Breast epithelium (tissue), 4 donors: ENCODE measurements around the gene VEZF1. TPM values are rescaled to one million over a fixed set of nuclear protein-coding genes. Genes with fewer than 3 reads are reported as not detected.

Experiments used
- DNase-seq, 2 donors: peaks; one replicate each; pipeline ENCODE4 v3.0.0-alpha.2; 2019; ENCODE audit warnings: low spot score in 2 of 2
- H3K27ac ChIP-seq, 2 donors: fragments of 200-600 bp; sonication (generic) in 1 of 2; one replicate each; pipeline ENCODE4 v1.5.1; 2016 to 2019; ENCODE audit warnings: mild to moderate bottlenecking in 1 of 2
- H3K27me3 ChIP-seq, 2 donors: fragments of 200-600 bp; sonication (generic) in 1 of 2; one replicate each; pipeline versions ENCODE4 v1.5.1 to v1.6.0; 2017 to 2019; ENCODE audit warnings: control low read depth in 1 of 2, mild to moderate bottlenecking in 1 of 2
- H3K36me3 ChIP-seq: fragments of 200-600 bp; one replicate; pipeline ENCODE4 v1.5.1; 2019
- H3K4me1 ChIP-seq, 2 donors: fragments of 200-600 bp; sonication (generic); one replicate each; pipeline ENCODE4 v1.5.1; 2016 to 2019; ENCODE audit warnings: control low read depth in 1 of 2
- H3K4me3 ChIP-seq, 3 donors: fragments of 200-600 bp; sonication (generic); 1 replicate in 2 of 3; 2 replicates in 1 of 3; pipeline ENCODE4 v1.5.1; 2016 to 2019; ENCODE audit warnings: mild to moderate bottlenecking in 3 of 3, moderate library complexity in 2 of 3
- H3K9me3 ChIP-seq, 2 donors: fragments of 200-600 bp; sonication (generic) in 1 of 2; one replicate each; pipeline ENCODE4 v1.5.1; 2016 to 2019; ENCODE audit warnings: control low read depth in 1 of 2
- POLR2A ChIP-seq: fragments of 450-650 bp; IDR thresholded peaks from one replicate; pipeline ENCODE4 v1.6.1; 2016; ENCODE audit warnings: antibody characterized with exemption, mild to moderate bottlenecking, moderate library complexity
- POLR2AphosphoS5 ChIP-seq, 3 donors: sonication (generic); formaldehyde crosslinking; IDR thresholded peaks; one replicate each; pipeline ENCODE4 v1.6.1; 2017; ENCODE audit warnings: antibody characterized with exemption in 3 of 3
- intact Hi-C: fragments of 100-400 bp; cut with DNase I; formaldehyde crosslinking; loops from one replicate; pipeline ENCODE4 v1.15.1; 2023; ENCODE audit warnings: low total_unique reads
- total RNA-seq, 3 donors: library from RNA; depleted of rRNA; stranded (reverse); fragments of >200 nt; gene quantifications; one replicate each; pipeline ENCODE4 v1.1.0, GENCODE V29; 2016
- TF ChIP-seq, protein P1 (sequence below), 3 donors: fragments of 450-650 bp; IDR thresholded peaks; one replicate each; pipeline ENCODE4 v1.5.1; 2016 to 2017; ENCODE audit warnings: antibody characterized with exemption in 3 of 3, mild to moderate bottlenecking in 3 of 3, moderate library complexity in 3 of 3

VEZF1 gene
- total RNA-seq, 3 donors from 2014 or later: 55.5 to 76.5 (median 66.9) TPM

- Histone ChIP-seq H3K4me1 (peaks cover 0 to 5% of the 10 kb centered on the region in 2 donors), H3K36me3 (no peaks in the 10 kb centered on the region), H3K27me3 (no peaks in the 10 kb centered on the region), H3K4me3 (no peak overlapping the region), H3K27ac (no peak overlapping the region), H3K9me3 (no peaks in the 10 kb centered on the region)
- TF ChIP-seq POLR2A: no peak
- no peak for TF ChIP-seq POLR2AphosphoS5 (IDR thresholded peaks at IDR 0.05)
- TF ChIP-seq, protein P1, sequence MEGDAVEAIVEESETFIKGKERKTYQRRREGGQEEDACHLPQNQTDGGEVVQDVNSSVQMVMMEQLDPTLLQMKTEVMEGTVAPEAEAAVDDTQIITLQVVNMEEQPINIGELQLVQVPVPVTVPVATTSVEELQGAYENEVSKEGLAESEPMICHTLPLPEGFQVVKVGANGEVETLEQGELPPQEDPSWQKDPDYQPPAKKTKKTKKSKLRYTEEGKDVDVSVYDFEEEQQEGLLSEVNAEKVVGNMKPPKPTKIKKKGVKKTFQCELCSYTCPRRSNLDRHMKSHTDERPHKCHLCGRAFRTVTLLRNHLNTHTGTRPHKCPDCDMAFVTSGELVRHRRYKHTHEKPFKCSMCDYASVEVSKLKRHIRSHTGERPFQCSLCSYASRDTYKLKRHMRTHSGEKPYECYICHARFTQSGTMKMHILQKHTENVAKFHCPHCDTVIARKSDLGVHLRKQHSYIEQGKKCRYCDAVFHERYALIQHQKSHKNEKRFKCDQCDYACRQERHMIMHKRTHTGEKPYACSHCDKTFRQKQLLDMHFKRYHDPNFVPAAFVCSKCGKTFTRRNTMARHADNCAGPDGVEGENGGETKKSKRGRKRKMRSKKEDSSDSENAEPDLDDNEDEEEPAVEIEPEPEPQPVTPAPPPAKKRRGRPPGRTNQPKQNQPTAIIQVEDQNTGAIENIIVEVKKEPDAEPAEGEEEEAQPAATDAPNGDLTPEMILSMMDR (IDR thresholded peaks at IDR 0.05): no peak
- intact Hi-C loops: loop anchor here (10.0 kb wide), 2 partner anchors 118 to 938 kb away; no protein-coding TSS in a partner anchor
- no peak for DNase-seq
Measured at GRCh38 chr17:57997085-57997809, 9.2 kb upstream of the VEZF1 start.

DNA sequence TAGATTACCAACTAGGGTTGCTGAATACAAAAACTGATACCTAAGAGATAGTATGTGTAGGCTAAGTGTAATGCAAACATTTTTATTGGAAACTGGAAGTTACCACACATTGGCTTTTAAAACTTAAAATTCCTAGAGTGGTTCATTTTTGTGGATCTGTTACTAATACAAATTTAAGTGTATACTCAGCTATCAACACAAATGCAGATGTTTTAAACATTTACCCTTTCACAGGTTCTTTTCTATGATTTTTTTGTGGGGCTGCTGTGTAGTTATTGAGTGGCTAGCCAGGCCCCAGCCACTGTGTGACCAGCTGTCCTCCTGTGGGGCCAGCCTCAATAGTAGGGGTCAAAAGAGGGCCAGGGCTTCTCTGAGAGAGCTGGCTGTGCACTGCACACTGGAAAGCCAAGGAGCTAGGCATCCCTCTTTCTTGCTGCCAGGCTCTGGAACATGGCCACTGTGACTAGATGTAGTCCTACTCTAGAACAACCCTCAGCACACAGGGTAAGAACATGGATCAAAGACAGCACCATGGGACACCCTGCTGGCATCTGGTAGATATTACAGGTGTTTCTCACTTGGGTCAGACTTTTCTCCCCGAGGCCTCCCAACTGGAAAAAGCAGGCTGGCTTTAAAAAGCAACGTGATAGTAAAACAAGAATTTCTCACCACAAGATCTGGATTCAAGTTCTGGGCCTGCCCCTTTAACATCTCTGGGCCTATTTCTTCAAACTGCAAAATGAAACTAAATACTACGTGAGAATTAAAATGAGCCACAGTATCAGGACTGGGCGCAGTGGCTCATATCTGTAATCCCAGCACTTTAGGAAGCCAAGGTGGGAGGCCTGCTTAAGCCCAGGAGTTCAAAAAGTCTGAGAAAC lies 7.3 kb upstream of the VEZF1 start:
- TF ChIP-seq, protein P1 (IDR thresholded peaks at IDR 0.05): peak; percentile 56 to 82 (median 82)
- TF ChIP-seq POLR2AphosphoS5 (IDR thresholded peaks at IDR 0.05) (peak in 2 of 3 donors; percentile 48 to 62), POLR2A (no peak)
- no peak overlapping the region for H3K4me3 ChIP-seq
- H3K9me3 ChIP-seq: no peaks in the 10 kb centered on the region
- no peaks in the 10 kb centered on the region for H3K36me3 ChIP-seq
- intact Hi-C loops: loop anchor here (10.0 kb wide), 2 partner anchors 119 to 939 kb away; no protein-coding TSS in a partner anchor
- peak; percentile 59 to 74 for DNase-seq
- peak overlapping the region; percentile 27 to 37 for H3K27ac ChIP-seq
- no peaks in the 10 kb centered on the region for H3K27me3 ChIP-seq
- peaks cover 0 to 5% of the 10 kb centered on the region in 2 donors for H3K4me1 ChIP-seq

GRCh38 chr17:57994436-57994835 lies 6.4 kb upstream of the VEZF1 start:
- H3K27ac ChIP-seq: no peak overlapping the region
- TF ChIP-seq, protein P1 (IDR thresholded peaks at IDR 0.05): no peak
- TF ChIP-seq POLR2AphosphoS5 (IDR thresholded peaks at IDR 0.05) (no peak), POLR2A (no peak)
- peaks cover 0 to 5% of the 10 kb centered on the region in 2 donors for H3K4me1 ChIP-seq
- no peaks in the 10 kb centered on the region for H3K36me3 ChIP-seq
- H3K4me3 ChIP-seq: no peak overlapping the region
- DNase-seq: no peak
- no peaks in the 10 kb centered on the region for H3K9me3 ChIP-seq
- no peaks in the 10 kb centered on the region for H3K27me3 ChIP-seq
- intact Hi-C loops: loop anchor here (10.0 kb wide), 2 partner anchors 120 to 940 kb away; no protein-coding TSS in a partner anchor

GRCh38 chr17:57993471-57994365 lies 5.7 kb upstream of the VEZF1 start:
- Histone ChIP-seq H3K4me3 (no peak overlapping the region), H3K36me3 (no peaks in the 10 kb centered on the region), H3K9me3 (no peaks in the 10 kb centered on the region), H3K27me3 (no peaks in the 10 kb centered on the region), H3K27ac (peak overlapping the region; percentile 6 to 56), H3K4me1 (peaks cover 0 to 5% of the 10 kb centered on the region in 2 donors)
- DNase-seq: no peak
- intact Hi-C loops: loop anchor here (10.0 kb wide), 2 partner anchors 121 to 941 kb away; no protein-coding TSS in a partner anchor
- TF ChIP-seq POLR2AphosphoS5 (IDR thresholded peaks at IDR 0.05) (no peak), POLR2A (no peak)
- TF ChIP-seq, protein P1 (IDR thresholded peaks at IDR 0.05): no peak
